NCI-H146 treated with DMSO at 0.1 percent for 48 hours (cell line): ENCODE results near the gene CAPN7.

ENCODE experiments used
- DNase-seq: peaks from one replicate; lab custom pipeline; 2025; ENCODE audit not compliant: unreplicated experiment; lab: John Stamatoyannopoulos, UW

Gene CAPN7

GRCh38 chr3:15199493-15200105 is 6.4 kb upstream of the CAPN7 start:
- no peak for DNase-seq

GRCh38 chr3:15204005-15204404 is 2.0 kb upstream of the CAPN7 start:
- DNase-seq, result no peak

- no peak for DNase-seq
Observed at GRCh38 chr3:15205482-15205933, 538 bp upstream of the CAPN7 start.

GRCh38 chr3:15206662-15207576 is 873 bp downstream of the CAPN7 start:
- no peak for DNase-seq

- no peak for DNase-seq
Observed at GRCh38 chr3:15207836-15208504, 1.9 kb downstream of the CAPN7 start.

GRCh38 chr3:15211937-15212336 is 5.9 kb downstream of the CAPN7 start:
- DNase-seq, result no peak

GRCh38 chr3:15214758-15215157 is 8.7 kb downstream of the CAPN7 start:
- DNase-seq, result no peak

- no peak for DNase-seq
Observed at GRCh38 chr3:15215996-15216395, 9.9 kb downstream of the CAPN7 start.

GRCh38 chr3:15216501-15216900 is 10.5 kb downstream of the CAPN7 start:
- no peak for DNase-seq

- DNase-seq, result no peak
Observed at GRCh38 chr3:15217011-15217671, 11.1 kb downstream of the CAPN7 start.

GRCh38 chr3:15217841-15218267 is 11.8 kb downstream of the CAPN7 start:
- no peak for DNase-seq

- DNase-seq, result no peak
Observed at GRCh38 chr3:15218689-15219088, 12.6 kb downstream of the CAPN7 start.

GRCh38 chr3:15220056-15220455 is 14.0 kb downstream of the CAPN7 start:
- no peak for DNase-seq

- DNase-seq, result no peak
Observed at GRCh38 chr3:15220661-15221060, 14.6 kb downstream of the CAPN7 start.

GRCh38 chr3:15221574-15222217 is 15.7 kb downstream of the CAPN7 start:
- no peak for DNase-seq

- no peak for DNase-seq
Observed at GRCh38 chr3:15223685-15224572, 17.9 kb downstream of the CAPN7 start.

GRCh38 chr3:15228147-15228546 is 22.1 kb downstream of the CAPN7 start:
- no peak for DNase-seq

GRCh38 chr3:15229262-15229661 is 23.2 kb downstream of the CAPN7 start:
- DNase-seq, result no peak

- DNase-seq, result no peak
Observed at GRCh38 chr3:15241341-15241740, 35.3 kb downstream of the CAPN7 start.
